Esophagus muscularis mucosa (tissue), 4 donors: Measurements from ENCODE around the gene RPS6KB1.

Source experiments
- EP300 ChIP-seq: sonication (generic); formaldehyde crosslinking; IDR thresholded peaks from one replicate; pipeline ENCODE4 v1.6.1; 2017; ENCODE audit warnings: antibody characterized with exemption
- POLR2A ChIP-seq: fragments of 450-650 bp; IDR thresholded peaks from one replicate; pipeline ENCODE4 v1.6.1; 2017; ENCODE audit warnings: antibody characterized with exemption, moderate library complexity, mild to moderate bottlenecking, low read depth
- POLR2AphosphoS5 ChIP-seq, 2 donors: sonication (generic); formaldehyde crosslinking; IDR thresholded peaks; one replicate each; pipeline ENCODE4 v1.6.1; 2017; ENCODE audit warnings: antibody characterized with exemption in 2 of 2
- TF ChIP-seq, protein P1 (sequence below), 3 experiments: fragments of 200-600 bp in 2 of 3; fragments of 450-650 bp in 1 of 3; sonication (generic) in 2 of 3; IDR thresholded peaks; one replicate each; pipeline ENCODE4 v1.5.1; 2017 to 2019; ENCODE audit warnings: antibody characterized with exemption in 3 of 3, mild to moderate bottlenecking in 2 of 3, moderate library complexity in 1 of 3

DNA sequence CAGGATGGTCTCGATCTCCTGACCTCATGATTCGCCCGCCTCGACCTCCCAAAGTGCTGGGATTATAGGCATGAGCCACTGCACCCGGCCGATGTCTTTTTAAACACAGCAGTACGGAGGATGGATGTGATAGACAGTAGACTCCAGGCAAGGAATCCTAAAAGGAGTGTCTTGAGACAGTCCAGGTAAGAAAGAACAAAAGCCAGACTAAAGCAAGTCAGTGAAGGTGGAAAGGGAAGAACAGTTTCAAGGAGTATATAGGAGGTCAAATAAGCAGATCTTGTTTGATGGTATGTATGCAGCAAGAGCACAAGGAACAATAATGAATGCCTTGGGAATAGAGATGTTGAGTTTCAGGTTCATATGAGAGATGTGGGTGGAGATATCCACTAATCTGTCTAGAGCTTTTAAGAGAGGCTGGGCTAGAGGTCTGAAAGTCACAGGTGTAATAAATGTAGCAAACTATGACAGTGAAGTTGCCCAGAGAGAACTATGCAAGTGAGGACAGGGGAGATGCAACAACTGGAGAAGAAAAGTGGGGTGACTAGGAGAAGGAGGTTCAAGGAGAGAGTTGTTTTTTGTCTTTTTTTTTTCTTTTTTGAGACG is 4.7 kb upstream of the RPS6KB1 start:
- TF ChIP-seq, protein P1, sequence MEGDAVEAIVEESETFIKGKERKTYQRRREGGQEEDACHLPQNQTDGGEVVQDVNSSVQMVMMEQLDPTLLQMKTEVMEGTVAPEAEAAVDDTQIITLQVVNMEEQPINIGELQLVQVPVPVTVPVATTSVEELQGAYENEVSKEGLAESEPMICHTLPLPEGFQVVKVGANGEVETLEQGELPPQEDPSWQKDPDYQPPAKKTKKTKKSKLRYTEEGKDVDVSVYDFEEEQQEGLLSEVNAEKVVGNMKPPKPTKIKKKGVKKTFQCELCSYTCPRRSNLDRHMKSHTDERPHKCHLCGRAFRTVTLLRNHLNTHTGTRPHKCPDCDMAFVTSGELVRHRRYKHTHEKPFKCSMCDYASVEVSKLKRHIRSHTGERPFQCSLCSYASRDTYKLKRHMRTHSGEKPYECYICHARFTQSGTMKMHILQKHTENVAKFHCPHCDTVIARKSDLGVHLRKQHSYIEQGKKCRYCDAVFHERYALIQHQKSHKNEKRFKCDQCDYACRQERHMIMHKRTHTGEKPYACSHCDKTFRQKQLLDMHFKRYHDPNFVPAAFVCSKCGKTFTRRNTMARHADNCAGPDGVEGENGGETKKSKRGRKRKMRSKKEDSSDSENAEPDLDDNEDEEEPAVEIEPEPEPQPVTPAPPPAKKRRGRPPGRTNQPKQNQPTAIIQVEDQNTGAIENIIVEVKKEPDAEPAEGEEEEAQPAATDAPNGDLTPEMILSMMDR (IDR thresholded peaks at IDR 0.05): no peak
- TF ChIP-seq EP300 (no peak), POLR2AphosphoS5 (IDR thresholded peaks at IDR 0.05) (no peak), POLR2A (no peak)
